GM12878 (cell line): ENCODE results near the gene NF1. TPM values are rescaled to one million over a fixed set of nuclear protein-coding genes. Genes with fewer than 3 reads are reported as not detected.

Experiments
- ATAC-seq: fragments of 200-7000 bp; cut with Tn5 transposase; 3 replicates; pipeline ENCODE4 v1.9.1; 2020; ENCODE audit warnings: mild to moderate bottlenecking, moderate library complexity
- BruUV-seq: library from RNA; stranded (reverse); fragments of 400-500 nt; replicated peaks from 2 replicates; lab custom pipeline; 2021; lab: Mats Ljungman, UMichigan
- CTCF ChIA-PET: fragments of 300-600 bp; sonication (Branson Sonifier 250); formaldehyde crosslinking; extraction: SDS; loops from one replicate; lab custom pipeline; 2021; ENCODE audit warnings: inconsistent platforms; lab: Yijun Ruan, JAX
- POLR2A ChIA-PET: fragments of 350-600 bp; formaldehyde crosslinking; extraction: SDS; loops from one replicate; lab custom pipeline; 2021; ENCODE audit warnings: inconsistent platforms; lab: Charles Lee
- RAD21 ChIA-PET: fragments of 300-600 bp; sonication (Branson Sonifier 250); formaldehyde crosslinking; loops from one replicate; lab custom pipeline; 2023; ENCODE audit warnings: antibody characterized with exemption; ENCODE audit not compliant: unreplicated experiment; lab: Charles Lee
- SMC1A ChIA-PET: fragments of 300-600 bp; sonication (Branson Sonifier 250); formaldehyde crosslinking; loops from one replicate; lab custom pipeline; 2023; ENCODE audit not compliant: unreplicated experiment, uncharacterized antibody; lab: Charles Lee
- DNase-seq: peaks from one replicate; pipeline ENCODE4 v3.0.0-alpha.2; 2011; ENCODE audit warnings: low read depth, low spot score
- FAIRE-seq: peaks from 3 replicates; lab custom pipeline; 2011; peaks lifted over from hg19 to GRCh38; lab: Jason Lieb, UNC
- H2AFZ ChIP-seq: 2 replicates; pipeline ENCODE4 v1.6.0; 2011; ENCODE audit warnings: low read depth, low read length, control low read depth; ENCODE audit not compliant: control insufficient read depth
- H3K27ac ChIP-seq: 2 replicates; pipeline ENCODE4 v1.5.1; 2011; ENCODE audit warnings: control low read depth; ENCODE audit not compliant: control insufficient read depth, insufficient read depth
- H3K27me3 ChIP-seq, 2 experiments: replicated peaks in 1 of 2; 2 replicates each; pipeline versions ENCODE4 v1.6.0 to v1.6.1; 2011; ENCODE audit warnings: low read length in 1 of 2; ENCODE audit not compliant: control insufficient read depth in 2 of 2, insufficient read depth in 2 of 2
- H3K36me3 ChIP-seq, 2 experiments: 2 replicates each; pipeline ENCODE4 v1.5.1; 2011; ENCODE audit warnings: low read length in 1 of 2; ENCODE audit not compliant: control insufficient read depth in 2 of 2, insufficient read depth in 2 of 2
- H3K4me1 ChIP-seq: 2 replicates; pipeline ENCODE4 v1.6.1; 2011; ENCODE audit warnings: mild to moderate bottlenecking, low read length, moderate library complexity, mixed read lengths; ENCODE audit not compliant: control insufficient read depth, insufficient read depth
- H3K4me2 ChIP-seq: 2 replicates; pipeline ENCODE4 v1.6.0; 2011; ENCODE audit warnings: control low read depth; ENCODE audit not compliant: control insufficient read depth, insufficient read depth
- H3K4me3 ChIP-seq: fragments of 200-600 bp; sonication (generic); 2 replicates; pipeline ENCODE4 v1.5.1; 2016
- H3K79me2 ChIP-seq: 2 replicates; pipeline ENCODE4 v1.6.0; 2011; ENCODE audit warnings: low read length; ENCODE audit not compliant: control insufficient read depth, insufficient read depth
- H3K9ac ChIP-seq: 2 replicates; pipeline ENCODE4 v1.8.0; 2011; ENCODE audit warnings: low read length, control low read depth, mixed read lengths; ENCODE audit not compliant: control insufficient read depth, insufficient read depth
- H3K9me3 ChIP-seq: replicated peaks from 3 replicates; pipeline ENCODE4 v1.5.1; 2011; ENCODE audit warnings: mild to moderate bottlenecking, low read length; ENCODE audit not compliant: control insufficient read depth, insufficient read depth
- H4K20me1 ChIP-seq: 2 replicates; pipeline ENCODE4 v1.6.0; 2011; ENCODE audit not compliant: control insufficient read depth, insufficient read depth
- ATF7 ChIP-seq: fragments of 450-650 bp; IDR thresholded peaks from 2 replicates; pipeline ENCODE4 v1.6.1; 2016; ENCODE audit warnings: low read depth, mild to moderate bottlenecking
- CBX3 ChIP-seq: fragments of 200-600 bp; sonication (generic); IDR thresholded peaks from 2 replicates; pipeline ENCODE4 v1.6.1; 2016; ENCODE audit warnings: low read depth, borderline replicate concordance
- CBX5 ChIP-seq: sonication (generic); IDR thresholded peaks from 2 replicates; pipeline ENCODE4 v1.6.1; 2016; ENCODE audit warnings: low read depth, moderate library complexity, mild to moderate bottlenecking, inconsistent platforms
- EGR1 ChIP-seq, 2 experiments: IDR thresholded peaks; 1 replicate in 1 of 2; 2 replicates in 1 of 2; pipeline ENCODE4 v1.6.1; 2011 to 2012; ENCODE audit warnings: low read depth in 2 of 2, low read length in 2 of 2, borderline replicate concordance in 1 of 2, mild to moderate bottlenecking in 1 of 2, moderate library complexity in 1 of 2
- IRF4 ChIP-seq: IDR thresholded peaks from 2 replicates; pipeline ENCODE4 v1.6.1; 2011; ENCODE audit warnings: low read depth, low read length
- JUNB ChIP-seq: IDR thresholded peaks from 2 replicates; pipeline ENCODE4 v1.6.1; 2016; ENCODE audit warnings: antibody characterized with exemption, mild to moderate bottlenecking
- NBN ChIP-seq: fragments of 450-650 bp; IDR thresholded peaks from 2 replicates; pipeline ENCODE4 v1.6.1; 2016
- PAX5 ChIP-seq: IDR thresholded peaks from 2 replicates; pipeline ENCODE4 v1.6.1; 2011; ENCODE audit warnings: low read depth, low read length, borderline replicate concordance
- SMC3 ChIP-seq: IDR thresholded peaks from 2 replicates; pipeline ENCODE4 v1.6.1; 2011; ENCODE audit warnings: low read length, improper control_type of control experiment, borderline replicate concordance
- STAT3 ChIP-seq: IDR thresholded peaks from 2 replicates; pipeline ENCODE4 v1.6.1; 2011; ENCODE audit warnings: low read depth, low read length, improper control_type of control experiment
- TARDBP ChIP-seq: IDR thresholded peaks from 2 replicates; pipeline ENCODE4 v1.6.1; 2016; ENCODE audit warnings: borderline replicate concordance
- TCF3 ChIP-seq: IDR thresholded peaks from 2 replicates; pipeline ENCODE4 v1.6.1; 2012; ENCODE audit warnings: low read depth, mild to moderate bottlenecking, low read length, borderline replicate concordance; ENCODE audit not compliant: insufficient read depth
- YBX1 ChIP-seq: fragments of 450-650 bp; IDR thresholded peaks from 2 replicates; pipeline ENCODE4 v1.6.1; 2016; ENCODE audit warnings: antibody characterized with exemption
- YY1 ChIP-seq: IDR thresholded peaks from 2 replicates; pipeline ENCODE4 v1.6.1; 2011; ENCODE audit warnings: low read depth, mild to moderate bottlenecking, low read length
- ZNF592 ChIP-seq: fragments of 450-650 bp; IDR thresholded peaks from 2 replicates; pipeline ENCODE4 v1.6.1; 2017; ENCODE audit warnings: mild to moderate bottlenecking, moderate library complexity
- WGBS: methylation state at CpG from one replicate; pipeline ENCODE4 v1.1.6; 2016; ENCODE audit warnings: low lambda C conversion rate; ENCODE audit not compliant: insufficient replicate concordance, insufficient coverage; ENCODE audit errors: missing lambda C conversion rate; 5-methylcytosine and 5-hydroxymethylcytosine counted together
- in situ Hi-C: fragments of 300-500 bp; cut with MboI; formaldehyde crosslinking; loops from 9 replicates; pipeline ENCODE4 v1.14.3; 2018; ENCODE audit warnings: mixed read lengths
- intact Hi-C: fragments of 100-400 bp; cut with micrococcal nuclease; formaldehyde crosslinking; loops from one replicate; pipeline ENCODE4 v1.14.2; 2022; ENCODE audit not compliant: unreplicated experiment
- polyA plus RNA-seq, 11 experiments: library from polyadenylated mRNA; depleted of rRNA in 4 of 11; unstranded in 6 of 11; stranded (reverse) in 5 of 11; fragments of >200 nt; fragmentation: Nextera tagmentation in 4 of 11; fragmentation: Illumina TruSeq in 1 of 11; extraction: Ambion mirVana in 4 of 11; extraction: Trizol in 1 of 11; gene quantifications; 1 replicate in 1 of 11; 2 replicates in 10 of 11; pipeline versions ENCODE4 v1.2.1 to v1.2.3, GENCODE V29; 2011 to 2016; ENCODE audit warnings: inconsistent platforms in 2 of 11, missing spikeins in 2 of 11, low read depth in 1 of 11
- total RNA-seq, 4 experiments: library from RNA; depleted of rRNA in 3 of 4; stranded (reverse); fragments of >200 nt in 3 of 4; fragmentation: Illumina TruSeq in 1 of 4; extraction: Trizol in 1 of 4; gene quantifications; 2 replicates each; pipeline versions ENCODE4 v1.2.1 to v1.2.3, GENCODE V29; 2013 to 2021
- TF ChIP-seq, protein P1 (sequence below): fragments of 450-650 bp; IDR thresholded peaks from 2 replicates; pipeline ENCODE4 v1.6.1; 2014; ENCODE audit warnings: mild to moderate bottlenecking

NF1 gene
- total and polyA plus RNA-seq, 10 of the 15 experiments (the other 5 are each of a cell fraction or from before 2014, with no cell fraction given): 2.5 to 31.8 (median 16.6) TPM

DNA sequence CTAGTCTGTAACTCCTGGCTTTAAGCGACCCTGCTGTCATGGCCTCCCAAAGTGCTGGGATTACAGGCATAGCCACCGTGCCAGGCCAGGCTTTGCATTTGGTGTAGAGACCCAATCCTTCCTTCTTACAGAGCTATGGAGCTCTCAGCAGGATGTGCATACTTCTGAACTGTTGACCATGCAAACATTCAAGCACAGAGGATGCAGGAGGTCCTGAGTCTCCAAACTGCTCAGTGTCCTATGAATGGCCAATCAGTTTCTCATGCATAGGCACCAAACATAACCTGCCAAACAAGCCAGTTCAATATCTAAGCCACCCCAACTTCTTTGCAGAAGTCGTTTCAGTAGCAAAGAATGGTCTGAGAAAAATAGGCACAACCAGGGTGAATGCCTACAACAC, 40.0 kb upstream of the NF1 start (continued):
- no peak for TF ChIP-seq ZNF592
- TF ChIP-seq, all 136 proteins: peak for 0

DNA sequence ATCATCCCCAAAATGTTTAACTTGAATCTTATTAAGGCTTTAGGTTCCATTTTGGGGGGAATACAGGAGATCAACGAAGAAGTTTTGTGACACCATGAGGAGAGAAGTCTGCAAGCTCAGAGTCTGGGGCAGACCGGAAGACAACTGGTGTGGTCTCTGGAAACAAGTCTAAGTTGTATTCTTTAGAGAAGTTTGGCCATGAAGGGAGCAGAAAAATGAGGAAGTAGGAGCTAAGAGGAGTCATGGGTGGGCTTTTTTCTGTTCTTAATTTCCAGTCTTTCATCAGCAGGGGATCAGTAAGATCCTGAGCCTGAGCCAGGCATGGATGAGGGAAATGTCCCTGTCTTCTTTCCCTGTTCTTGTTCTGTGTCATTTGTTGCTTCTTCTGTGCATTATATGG, 35.8 kb upstream of the NF1 start:
- Histone ChIP-seq H3K9me3 (no peaks in the 10 kb centered on the region), H3K36me3 (no peaks in the 10 kb centered on the region), H3K4me2 (no peak overlapping the region), H4K20me1 (no peaks in the 10 kb centered on the region), H3K4me3 (no peak overlapping the region), H3K9ac (no peak overlapping the region), H3K27me3 (no peaks in the 10 kb centered on the region), H2AFZ (no peak overlapping the region), H3K4me1 (peaks cover 24% of the 10 kb centered on the region), H3K27ac (no peak overlapping the region), H3K79me2 (no peaks in the 10 kb centered on the region)
- DNase-seq (no peak), ATAC-seq (no peak), FAIRE-seq (no peak)
- 55% methylated on average over 2 of the region's 2 CpGs for WGBS
- ChIA-PET POLR2A (no interaction called here), SMC1A (no interaction called here), CTCF (interaction anchor here (0.6 to 1.5 kb wide), 2 partner anchors 10 to 313 kb away, joined by 3 to 5 read pairs; no protein-coding TSS in a partner anchor), RAD21 (no interaction called here)
- intact Hi-C loops (no loop called here), in situ Hi-C loops (no loop called here)
- no TSS peak for BruUV-seq
- TF ChIP-seq CBX5 (no peak), SMC3 (no peak), STAT3 (no peak), IRF4 (no peak), YBX1 (no peak), JUNB (no peak), TARDBP (no peak), ATF7 (no peak), TCF3 (no peak), NBN (no peak), YY1 (no peak), CBX3 (no peak), ZNF592 (no peak), PAX5 (no peak), EGR1 (IDR thresholded peaks at IDR 0.05; ENCODE audit: borderline replicate concordance in 1 of 2, low read depth in 2 of 2, low read length in 2 of 2) (no peak)
- TF ChIP-seq, protein P1, sequence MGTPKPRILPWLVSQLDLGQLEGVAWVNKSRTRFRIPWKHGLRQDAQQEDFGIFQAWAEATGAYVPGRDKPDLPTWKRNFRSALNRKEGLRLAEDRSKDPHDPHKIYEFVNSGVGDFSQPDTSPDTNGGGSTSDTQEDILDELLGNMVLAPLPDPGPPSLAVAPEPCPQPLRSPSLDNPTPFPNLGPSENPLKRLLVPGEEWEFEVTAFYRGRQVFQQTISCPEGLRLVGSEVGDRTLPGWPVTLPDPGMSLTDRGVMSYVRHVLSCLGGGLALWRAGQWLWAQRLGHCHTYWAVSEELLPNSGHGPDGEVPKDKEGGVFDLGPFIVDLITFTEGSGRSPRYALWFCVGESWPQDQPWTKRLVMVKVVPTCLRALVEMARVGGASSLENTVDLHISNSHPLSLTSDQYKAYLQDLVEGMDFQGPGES: no peak
